SU-DHL-6 (cell line): Measurements from ENCODE around the gene SYNJ2.

Source experiments
- CTCF ChIP-seq: fragments of 200-600 bp; sonication (generic); IDR thresholded peaks from one replicate; pipeline ENCODE4 v1.5.1; 2017; ENCODE audit warnings: antibody characterized with exemption, mild to moderate bottlenecking, low read length, moderate library complexity; ENCODE audit not compliant: insufficient read depth, poor library complexity, severe bottlenecking
- EZH2phosphoT487 ChIP-seq: fragments of 200-600 bp; sonication (generic), shearing (Covaris generic); conservative IDR thresholded peaks from 2 replicates; pipeline ENCODE4 v1.6.1; 2018; ENCODE audit warnings: mild to moderate bottlenecking, antibody characterized with exemption, low read length, moderate library complexity, mixed read lengths

GRCh38 chr6:158037771-158038170 lies 56.1 kb downstream of the SYNJ2 start:
- TF ChIP-seq CTCF (no peak), EZH2phosphoT487 (no peak)
